ENCODE data around the gene DNAJC11.

The DNAJC11 gene

DNA sequence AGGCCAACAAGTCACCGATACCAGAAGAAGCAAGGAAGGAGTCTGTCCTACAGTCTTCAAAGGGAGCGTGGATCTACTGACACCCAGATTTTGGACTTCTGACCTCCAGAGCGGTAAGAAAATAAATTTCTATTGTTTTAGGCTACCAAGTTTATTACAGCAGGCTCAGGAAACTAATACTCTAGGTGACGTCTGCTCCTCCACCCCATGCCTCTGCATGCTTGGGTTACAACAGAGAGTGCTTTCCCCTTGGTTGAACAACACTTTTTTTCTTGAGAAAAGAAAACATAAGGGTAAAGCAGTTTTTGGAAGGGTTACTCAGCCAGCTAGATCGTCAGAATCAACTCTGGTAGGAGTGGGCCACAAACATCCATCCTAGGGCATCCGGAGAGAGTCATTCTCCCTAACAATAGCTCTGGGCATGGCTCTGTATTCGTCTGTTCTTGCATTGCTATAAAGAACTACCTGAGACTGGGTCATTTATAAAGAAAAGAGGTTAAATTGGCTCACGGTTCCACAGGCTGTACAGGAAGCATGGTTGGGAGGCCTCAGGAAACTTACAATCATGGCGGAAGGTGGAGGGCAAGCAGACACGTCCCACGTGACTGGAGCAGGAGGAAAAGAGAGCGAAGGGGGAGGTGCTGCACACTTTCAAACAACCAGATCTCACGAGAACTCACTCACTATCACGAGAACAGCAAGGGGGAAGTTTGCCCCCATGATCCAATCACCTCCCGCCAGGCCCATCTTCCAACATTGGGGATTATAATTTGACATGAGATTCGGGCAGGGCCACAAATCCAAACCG lies 22.2 kb upstream of the DNAJC11 start:
- TF ChIP-seq GATA3 (IDR thresholded peaks at IDR 0.05; ENCODE audit: low read depth, low read length), result no peak
- TF ChIP-seq GATA2 (IDR thresholded peaks at IDR 0.05; ENCODE audit: low read depth, low read length), result no peak

GRCh38 chr1:6711174-6711573 lies 9.6 kb upstream of the DNAJC11 start:
- TF ChIP-seq GATA3 (IDR thresholded peaks at IDR 0.05; ENCODE audit: low read depth, low read length) (no peak), GATA2 (IDR thresholded peaks at IDR 0.05; ENCODE audit: low read depth, low read length) (no peak)

DNA sequence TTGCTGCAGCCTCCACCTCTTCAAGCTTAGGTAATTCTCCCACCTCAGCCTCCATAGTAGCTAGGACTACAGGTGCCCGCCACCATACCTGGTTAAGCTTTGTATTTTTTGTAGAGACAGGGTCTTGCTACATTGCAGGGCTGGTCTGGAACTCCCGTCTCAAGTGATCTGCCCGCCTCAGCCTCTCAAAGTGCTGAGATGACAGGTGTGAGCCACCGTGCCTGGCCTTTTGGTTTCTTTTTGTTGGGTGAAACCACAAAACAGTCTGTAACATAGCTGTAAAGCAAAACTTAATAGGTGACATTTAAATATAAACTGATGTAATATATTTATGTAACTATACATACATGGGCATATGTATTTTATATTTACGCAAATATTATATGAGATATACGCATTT lies 3.1 kb upstream of the DNAJC11 start:
- TF ChIP-seq GATA3 (IDR thresholded peaks at IDR 0.05; ENCODE audit: low read depth, low read length) (no peak), GATA2 (IDR thresholded peaks at IDR 0.05; ENCODE audit: low read depth, low read length) (no peak)

DNA sequence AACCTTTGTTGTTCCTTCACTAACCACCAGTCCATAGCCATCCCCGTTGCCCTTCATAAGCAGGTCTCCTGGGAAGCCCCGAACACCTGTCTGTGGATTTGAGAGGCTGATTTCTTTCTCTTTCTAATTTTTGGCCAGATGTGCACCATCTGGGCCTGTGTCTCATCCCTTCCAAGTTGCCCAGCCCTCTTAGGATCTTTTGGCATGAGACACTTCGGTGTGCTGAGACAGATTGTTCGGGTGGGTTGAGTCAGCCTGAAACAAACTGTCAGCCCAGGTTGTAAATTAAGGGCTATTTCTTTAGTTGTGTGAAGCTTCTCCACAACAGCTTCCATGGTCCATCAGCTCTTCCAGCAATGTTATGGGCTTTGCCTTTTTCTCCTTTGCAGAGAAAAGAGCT lies 1.4 kb upstream of the DNAJC11 start:
- TF ChIP-seq GATA2 (IDR thresholded peaks at IDR 0.05; ENCODE audit: low read depth, low read length) (no peak), GATA3 (IDR thresholded peaks at IDR 0.05; ENCODE audit: low read depth, low read length) (no peak)

GRCh38 chr1:6700853-6701436 lies 671 bp downstream of the DNAJC11 start:
- TF ChIP-seq GATA3 (IDR thresholded peaks at IDR 0.05; ENCODE audit: low read depth, low read length) (no peak), GATA2 (IDR thresholded peaks at IDR 0.05; ENCODE audit: low read depth, low read length) (no peak)

DNA sequence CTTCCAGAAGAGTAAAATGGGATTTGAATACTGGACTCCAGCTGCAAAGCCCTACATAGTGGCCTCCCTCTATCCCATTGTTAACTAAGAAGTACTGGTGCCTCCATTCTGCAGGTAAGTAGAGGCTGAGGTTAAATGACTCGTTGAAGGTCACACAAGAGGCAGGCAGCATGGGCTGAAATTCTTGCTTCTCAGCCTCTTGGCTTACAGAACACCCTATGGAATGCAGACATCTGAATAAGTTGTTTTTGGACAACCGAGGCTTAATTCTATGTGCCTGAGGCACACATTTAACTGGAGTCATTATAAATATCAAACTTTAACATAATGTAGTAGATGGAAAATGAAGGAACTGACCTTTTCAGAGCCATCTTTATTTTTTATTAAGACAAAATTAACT lies 5.7 kb downstream of the DNAJC11 start:
- TF ChIP-seq GATA3 (IDR thresholded peaks at IDR 0.05; ENCODE audit: low read depth, low read length), result no peak
- TF ChIP-seq GATA2 (IDR thresholded peaks at IDR 0.05; ENCODE audit: low read depth, low read length), result no peak

DNA sequence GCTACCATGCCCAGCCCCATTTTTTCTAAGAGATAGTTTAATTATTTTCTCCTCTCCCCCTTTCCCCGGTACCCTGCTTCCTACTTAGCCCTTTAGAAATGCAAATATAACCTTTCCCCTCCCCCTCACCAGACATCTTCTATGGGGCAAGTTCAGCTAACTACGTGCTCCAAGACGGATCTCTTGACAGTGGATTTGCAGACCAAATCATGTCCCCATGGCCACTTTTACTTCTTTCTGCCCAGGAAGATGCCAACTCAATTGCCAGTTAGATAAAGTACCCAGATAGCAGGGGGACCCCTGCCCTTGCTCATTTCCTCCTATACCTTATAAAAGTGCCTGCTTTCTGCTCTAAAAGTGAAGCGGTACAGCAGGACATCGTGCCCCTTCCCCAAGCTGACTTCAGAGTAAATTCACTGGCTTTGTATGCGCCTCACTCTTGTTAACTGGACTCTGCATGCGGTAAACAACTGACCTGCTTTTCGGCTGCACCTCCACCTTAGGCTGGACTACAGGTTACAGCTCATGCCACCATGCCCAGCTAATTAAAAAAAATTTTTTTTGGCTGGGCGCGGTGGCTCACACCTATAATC lies 7.4 kb downstream of the DNAJC11 start:
- TF ChIP-seq GATA3 (IDR thresholded peaks at IDR 0.05; ENCODE audit: low read depth, low read length) (no peak), GATA2 (IDR thresholded peaks at IDR 0.05; ENCODE audit: low read depth, low read length) (no peak)

- TF ChIP-seq GATA3 (IDR thresholded peaks at IDR 0.05; ENCODE audit: low read depth, low read length), result no peak
- TF ChIP-seq GATA2 (IDR thresholded peaks at IDR 0.05; ENCODE audit: low read depth, low read length), result no peak
Measured at GRCh38 chr1:6692956-6693355, 8.7 kb downstream of the DNAJC11 start.

- TF ChIP-seq GATA2 (IDR thresholded peaks at IDR 0.05; ENCODE audit: low read depth, low read length), result no peak
- no peak for TF ChIP-seq GATA3 (IDR thresholded peaks at IDR 0.05; ENCODE audit: low read depth, low read length)
Measured at GRCh38 chr1:6691507-6691906, 10.1 kb downstream of the DNAJC11 start.

GRCh38 chr1:6690186-6690585 lies 11.4 kb downstream of the DNAJC11 start:
- TF ChIP-seq GATA2 (IDR thresholded peaks at IDR 0.05; ENCODE audit: low read depth, low read length) (no peak), GATA3 (IDR thresholded peaks at IDR 0.05; ENCODE audit: low read depth, low read length) (no peak)

- no peak for TF ChIP-seq GATA3 (IDR thresholded peaks at IDR 0.05; ENCODE audit: low read depth, low read length)
- TF ChIP-seq GATA2 (IDR thresholded peaks at IDR 0.05; ENCODE audit: low read depth, low read length), result no peak
Measured at GRCh38 chr1:6688757-6689156, 12.9 kb downstream of the DNAJC11 start.

- TF ChIP-seq GATA3 (IDR thresholded peaks at IDR 0.05; ENCODE audit: low read depth, low read length) (no peak), GATA2 (IDR thresholded peaks at IDR 0.05; ENCODE audit: low read depth, low read length) (no peak)
Measured at GRCh38 chr1:6688001-6688400, 13.6 kb downstream of the DNAJC11 start.

- TF ChIP-seq GATA2 (IDR thresholded peaks at IDR 0.05; ENCODE audit: low read depth, low read length), result no peak
- TF ChIP-seq GATA3 (IDR thresholded peaks at IDR 0.05; ENCODE audit: low read depth, low read length), result no peak
Measured at GRCh38 chr1:6686294-6686693, 15.3 kb downstream of the DNAJC11 start.

GRCh38 chr1:6685381-6685780 lies 16.2 kb downstream of the DNAJC11 start:
- TF ChIP-seq GATA3 (IDR thresholded peaks at IDR 0.05; ENCODE audit: low read depth, low read length) (no peak), GATA2 (IDR thresholded peaks at IDR 0.05; ENCODE audit: low read depth, low read length) (no peak)

DNA sequence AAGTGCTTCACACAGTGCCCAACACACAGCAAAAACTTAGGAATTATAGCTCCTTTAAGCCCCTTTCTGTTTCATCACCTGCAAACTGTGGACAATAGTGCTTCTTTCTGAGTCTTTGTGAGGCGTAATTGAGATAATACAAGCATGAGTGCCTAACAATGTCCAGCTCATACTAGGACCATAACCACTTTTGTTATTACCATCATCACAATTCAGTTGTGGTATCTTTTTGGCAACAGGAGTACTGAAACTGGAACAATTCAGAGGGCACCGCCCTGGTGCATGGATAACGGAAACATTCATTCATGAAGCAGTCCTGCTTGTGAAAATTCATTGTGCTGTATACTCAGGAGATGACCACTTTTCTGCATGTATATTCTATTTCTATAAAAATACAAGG lies 18.2 kb downstream of the DNAJC11 start:
- no peak for TF ChIP-seq GATA3 (IDR thresholded peaks at IDR 0.05; ENCODE audit: low read depth, low read length)
- TF ChIP-seq GATA2 (IDR thresholded peaks at IDR 0.05; ENCODE audit: low read depth, low read length), result no peak

Data from SH-SY5Y (cell line).